Mesothelial cell of epicardium (in vitro differentiated cells): Measurements from ENCODE around the gene DMBT1. TPM values are rescaled to one million over a fixed set of nuclear protein-coding genes. Genes with fewer than 3 reads are reported as not detected.

ENCODE experiments used
- DNase-seq, 2 experiments: peaks; one replicate each; pipeline ENCODE4 v3.0.0; 2021; ENCODE audit warnings: low spot score in 2 of 2; ENCODE audit not compliant: unreplicated experiment in 2 of 2
- H3K27ac Mint-ChIP-seq: 2 replicates; pipeline ENCODE4 v1.8.0; 2021; ENCODE audit warnings: mixed read lengths
- H3K27me3 Mint-ChIP-seq: 2 replicates; pipeline ENCODE4 v1.8.0; 2021; ENCODE audit warnings: low read depth, mixed read lengths
- H3K36me3 Mint-ChIP-seq: 2 replicates; pipeline ENCODE4 v1.8.0; 2021; ENCODE audit warnings: mixed read lengths
- H3K4me1 Mint-ChIP-seq: 2 replicates; pipeline ENCODE4 v1.8.0; 2021; ENCODE audit warnings: mixed read lengths
- H3K4me3 Mint-ChIP-seq: 2 replicates; pipeline ENCODE4 v1.8.0; 2021; ENCODE audit warnings: mild to moderate bottlenecking, moderate library complexity, mixed read lengths
- H3K9me3 Mint-ChIP-seq: 2 replicates; pipeline ENCODE4 v1.8.0; 2021; ENCODE audit warnings: mixed read lengths
- CTCF ChIP-seq: fragments of 200-600 bp; sonication (generic); IDR thresholded peaks from one replicate; pipeline ENCODE4 v1.5.0; 2021; ENCODE audit warnings: antibody characterized with exemption; ENCODE audit not compliant: unreplicated experiment
- total RNA-seq: library from RNA; stranded (reverse); gene quantifications from 3 replicates; pipeline ENCODE4 v1.2.1, GENCODE V29; 2021

Gene DMBT1
- total RNA-seq, 1 donor from 2014 or later: not detected

GRCh38 chr10:122561212-122561611, 658 bp downstream of the DMBT1 start:
- H3K27me3 Mint-ChIP-seq: peaks cover 68% of the 10 kb centered on the region

DNA sequence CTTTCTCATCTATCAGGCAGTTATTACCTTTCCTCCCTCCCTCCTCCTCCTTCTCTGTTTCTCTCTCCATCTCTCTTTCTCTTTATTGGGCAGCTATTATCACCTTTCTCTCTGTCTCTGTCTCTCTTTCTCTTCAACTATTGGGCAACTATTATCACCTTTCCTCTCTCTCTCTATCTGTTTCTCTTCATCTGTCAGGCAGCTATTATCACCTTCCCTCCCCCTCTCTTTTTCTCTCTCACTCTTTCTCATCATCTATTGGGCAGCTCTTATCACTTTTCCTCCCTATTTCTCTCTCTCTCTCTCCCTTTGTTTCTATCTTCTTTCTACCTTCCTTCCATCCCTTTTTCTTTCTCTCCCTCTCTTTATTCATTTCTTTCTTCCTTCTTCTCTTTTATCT, 1.2 kb downstream of the DMBT1 start:
- DNase-seq: no peak
- H3K4me3 Mint-ChIP-seq: no peak overlapping the region

More at GRCh38 chr10:122561212-122561611, 658 bp downstream of the DMBT1 start:
- H3K4me3 Mint-ChIP-seq: no peak overlapping the region
- H3K36me3 Mint-ChIP-seq: no peaks in the 10 kb centered on the region
- H3K4me1 Mint-ChIP-seq: peaks cover 18% of the 10 kb centered on the region
- DNase-seq: no peak
- no peaks in the 10 kb centered on the region for H3K9me3 Mint-ChIP-seq
- no peak for TF ChIP-seq CTCF
- no peak overlapping the region for H3K27ac Mint-ChIP-seq

GRCh38 chr10:122564980-122565379, 4.4 kb downstream of the DMBT1 start:
- H3K9me3 Mint-ChIP-seq: no peaks in the 10 kb centered on the region
- H3K36me3 Mint-ChIP-seq: no peaks in the 10 kb centered on the region
- H3K4me3 Mint-ChIP-seq: no peak overlapping the region
- TF ChIP-seq CTCF: no peak
- peaks cover 18% of the 10 kb centered on the region for H3K4me1 Mint-ChIP-seq
- H3K27me3 Mint-ChIP-seq: peaks cover 67% of the 10 kb centered on the region
- DNase-seq: no peak
- H3K27ac Mint-ChIP-seq: no peak overlapping the region

More for the DNA sequence above, 1.2 kb downstream of the DMBT1 start:
- no peaks in the 10 kb centered on the region for H3K9me3 Mint-ChIP-seq
- peaks cover 18% of the 10 kb centered on the region for H3K4me1 Mint-ChIP-seq
- peaks cover 63% of the 10 kb centered on the region for H3K27me3 Mint-ChIP-seq
- no peaks in the 10 kb centered on the region for H3K36me3 Mint-ChIP-seq
- H3K27ac Mint-ChIP-seq: no peak overlapping the region
- no peak for TF ChIP-seq CTCF

GRCh38 chr10:122565766-122566206, 5.2 kb downstream of the DMBT1 start:
- peak; percentile 56 to 86 for DNase-seq
- peaks cover 68% of the 10 kb centered on the region for H3K27me3 Mint-ChIP-seq
- H3K27ac Mint-ChIP-seq: no peak overlapping the region
- H3K4me1 Mint-ChIP-seq: peaks cover 12% of the 10 kb centered on the region
- TF ChIP-seq CTCF: peak; percentile 73
- no peak overlapping the region for H3K4me3 Mint-ChIP-seq
- H3K9me3 Mint-ChIP-seq: no peaks in the 10 kb centered on the region
- H3K36me3 Mint-ChIP-seq: no peaks in the 10 kb centered on the region

DNA sequence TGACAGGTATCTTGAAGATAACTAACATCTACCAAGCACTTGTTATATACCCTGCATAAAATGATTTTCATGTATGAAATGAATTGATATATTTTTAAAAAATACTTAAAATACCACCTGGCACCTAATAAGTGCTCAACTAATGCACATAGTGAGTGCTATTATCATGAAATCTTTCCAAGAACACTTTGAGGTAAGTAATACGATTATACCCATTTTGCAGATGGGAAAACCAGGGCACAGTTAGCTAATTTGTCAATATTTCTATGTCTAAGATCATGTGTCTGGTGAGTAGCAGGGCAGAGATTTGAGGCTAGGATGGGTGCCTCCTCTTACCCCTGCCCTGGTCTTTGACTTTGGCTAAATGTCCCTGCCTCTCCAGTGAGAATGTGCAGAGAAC, 6.1 kb downstream of the DMBT1 start:
- Mint-ChIP-seq H3K9me3 (no peaks in the 10 kb centered on the region), H3K4me1 (peaks cover 5% of the 10 kb centered on the region), H3K36me3 (no peaks in the 10 kb centered on the region), H3K4me3 (no peak overlapping the region), H3K27me3 (peaks cover 64% of the 10 kb centered on the region), H3K27ac (no peak overlapping the region)
- DNase-seq: no peak
- TF ChIP-seq CTCF: no peak
